HUES64 (cell line): ENCODE data around the gene TXNDC2.
"Not testable (repeated sequence)": the region's sequence is repeated elsewhere in the genome, so short reads cannot be mapped to it uniquely, and the experiment has no call there.

Experiments
- H3K27ac ChIP-seq: 2 replicates; pipeline ENCODE4 v1.7.0; 2013; ENCODE audit warnings: low read depth, low read length, inconsistent platforms
- H3K27me3 ChIP-seq: 2 replicates; pipeline ENCODE4 v1.6.1; 2013; ENCODE audit warnings: mild to moderate bottlenecking, low read length; ENCODE audit not compliant: insufficient read depth
- H3K36me3 ChIP-seq: 2 replicates; pipeline ENCODE4 v1.6.1; 2013; ENCODE audit warnings: mild to moderate bottlenecking, low read length; ENCODE audit not compliant: insufficient read depth
- H3K4me1 ChIP-seq: 2 replicates; pipeline ENCODE4 v1.6.1; 2013; ENCODE audit warnings: mild to moderate bottlenecking, low read length, moderate library complexity; ENCODE audit not compliant: insufficient read depth
- H3K4me3 ChIP-seq: 2 replicates; pipeline ENCODE4 v1.5.1; 2013; ENCODE audit warnings: mild to moderate bottlenecking, low read length, moderate library complexity
- H3K9ac ChIP-seq: 2 replicates; pipeline ENCODE4 v1.6.1; 2013; ENCODE audit warnings: mild to moderate bottlenecking, low read depth, low read length
- H3K9me3 ChIP-seq: 2 replicates; pipeline ENCODE4 v1.6.1; 2013; ENCODE audit warnings: low read depth, low read length; ENCODE audit not compliant: insufficient read depth
- WGBS: fragments of 150-250, 120-280 bp; methylation state at CpG from one replicate; pipeline ENCODE4 v1.1.7; 2013; ENCODE audit warnings: missing lambda C conversion rate; 5-methylcytosine and 5-hydroxymethylcytosine counted together

Gene TXNDC2

GRCh38 chr18:9902832-9903231, 17.1 kb downstream of the TXNDC2 start:
- 88% methylated on average over 10 of the region's 10 CpGs for WGBS
- Histone ChIP-seq H3K9ac (no peak overlapping the region), H3K4me1 (peaks cover 17% of the 10 kb centered on the region; the same call in 1 of the 2 replicates), H3K9me3 (no peaks in the 10 kb centered on the region), H3K27ac (no peak overlapping the region), H3K36me3 (no peaks in the 10 kb centered on the region), H3K4me3 (no peak overlapping the region), H3K27me3 (no peaks in the 10 kb centered on the region)

- Histone ChIP-seq H3K27ac (no peak overlapping the region), H3K4me1 (peaks cover 4% of the 10 kb centered on the region; the same call in 1 of the 2 replicates), H3K4me3 (no peak overlapping the region), H3K36me3 (no peaks in the 10 kb centered on the region), H3K9ac (no peak overlapping the region), H3K27me3 (no peaks in the 10 kb centered on the region), H3K9me3 (no peaks in the 10 kb centered on the region)
- 94% methylated on average over 5 of the region's 5 CpGs for WGBS
Observed at GRCh38 chr18:9905401-9905922, 19.7 kb downstream of the TXNDC2 start.

- H3K27ac ChIP-seq = no peak overlapping the region
- no peak overlapping the region for H3K4me3 ChIP-seq
- 94% methylated on average over 3 of the region's 3 CpGs for WGBS
- no peaks in the 10 kb centered on the region for H3K9me3 ChIP-seq
- H3K9ac ChIP-seq = no peak overlapping the region
- H3K27me3 ChIP-seq = no peaks in the 10 kb centered on the region
- no peaks in the 10 kb centered on the region for H3K36me3 ChIP-seq
- no peaks in the 10 kb centered on the region for H3K4me1 ChIP-seq
Observed at GRCh38 chr18:9906481-9906880, 20.7 kb downstream of the TXNDC2 start.

- Histone ChIP-seq H3K27me3 (no peaks in the 10 kb centered on the region), H3K4me3 (no peak overlapping the region), H3K27ac (no peak overlapping the region), H3K9ac (no peak overlapping the region), H3K9me3 (no peaks in the 10 kb centered on the region), H3K4me1 (no peaks in the 10 kb centered on the region), H3K36me3 (no peaks in the 10 kb centered on the region)
- WGBS = 92% methylated on average over 4 of the region's 4 CpGs
Observed at GRCh38 chr18:9907867-9908266, 22.1 kb downstream of the TXNDC2 start.

- H3K9ac ChIP-seq = no peak overlapping the region
- H3K9me3 ChIP-seq = no peaks in the 10 kb centered on the region
- no peaks in the 10 kb centered on the region for H3K36me3 ChIP-seq
- no peaks in the 10 kb centered on the region for H3K27me3 ChIP-seq
- no peaks in the 10 kb centered on the region for H3K4me1 ChIP-seq
- no peak overlapping the region for H3K27ac ChIP-seq
- no peak overlapping the region for H3K4me3 ChIP-seq
Observed at GRCh38 chr18:9910071-9910470, 24.3 kb downstream of the TXNDC2 start.

- Histone ChIP-seq H3K4me3 (no peak overlapping the region), H3K27ac (no peak overlapping the region), H3K9ac (no peak overlapping the region), H3K27me3 (no peaks in the 10 kb centered on the region), H3K4me1 (peaks cover 4% of the 10 kb centered on the region; the same call in 1 of the 2 replicates), H3K36me3 (no peaks in the 10 kb centered on the region), H3K9me3 (no peaks in the 10 kb centered on the region)
- 100% methylated on average over 1 of the region's 2 CpGs for WGBS
Observed at GRCh38 chr18:9910661-9911060, 24.9 kb downstream of the TXNDC2 start.

- H3K4me1 ChIP-seq = peaks cover 10% of the 10 kb centered on the region
- H3K27ac ChIP-seq = no peak overlapping the region
- no peak overlapping the region for H3K4me3 ChIP-seq
- H3K27me3 ChIP-seq = no peaks in the 10 kb centered on the region
- no peak overlapping the region for H3K9ac ChIP-seq
- H3K9me3 ChIP-seq = no peaks in the 10 kb centered on the region
- 95% methylated on average over 4 of the region's 5 CpGs for WGBS
- no peaks in the 10 kb centered on the region for H3K36me3 ChIP-seq
Observed at GRCh38 chr18:9911226-9911625, 25.5 kb downstream of the TXNDC2 start.

- peaks cover 18% of the 10 kb centered on the region for H3K4me1 ChIP-seq
- H3K27ac ChIP-seq, H3K27me3 ChIP-seq, H3K4me3 ChIP-seq, H3K36me3 ChIP-seq, H3K9me3 ChIP-seq, H3K9ac ChIP-seq: not testable (repeated sequence)
- 92% methylated on average over 1 of the region's 1 CpG for WGBS
Observed at GRCh38 chr18:9912285-9912684, 26.5 kb downstream of the TXNDC2 start.

- whole genome bisulfite sequencing = 12% methylated on average over 12 of the region's 12 CpGs
- peaks cover 25% of the 10 kb centered on the region for H3K4me1 ChIP-seq
- no peak overlapping the region for H3K27ac ChIP-seq
- H3K36me3 ChIP-seq = no peaks in the 10 kb centered on the region
- peak overlapping the region; percentile 95; the same call in 1 of the 2 replicates for H3K9ac ChIP-seq
- no peaks in the 10 kb centered on the region for H3K27me3 ChIP-seq
- no peaks in the 10 kb centered on the region for H3K9me3 ChIP-seq
- H3K4me3 ChIP-seq = peak overlapping the region; percentile 97
Observed at GRCh38 chr18:9913151-9913525, 27.4 kb downstream of the TXNDC2 start.

- no peaks in the 10 kb centered on the region for H3K36me3 ChIP-seq
- no peaks in the 10 kb centered on the region for H3K27me3 ChIP-seq
- under 1% methylated on average over 87 of the region's 87 CpGs for WGBS
- H3K27ac ChIP-seq = peak within 1 kb of the TSS; percentile 95
- peak within 1 kb of the TSS; percentile 95 for H3K9ac ChIP-seq
- H3K4me3 ChIP-seq = peak within 1 kb of the TSS; percentile 97
- H3K4me1 ChIP-seq = peaks cover 31% of the 10 kb centered on the region
- H3K9me3 ChIP-seq = no peaks in the 10 kb centered on the region
Observed at GRCh38 chr18:9913526-9914333, 28.0 kb downstream of the TXNDC2 start, which contains the start of gene VAPA. VAPA (plus strand) TSS chr18:9914016; CDS start chr18:9914257, 241 bp downstream.

GRCh38 chr18:9914334-9914583, 28.5 kb downstream of the TXNDC2 start:
- Histone ChIP-seq H3K4me1 (peaks cover 35% of the 10 kb centered on the region), H3K4me3 (peak overlapping the region; percentile 97), H3K27me3 (no peaks in the 10 kb centered on the region), H3K27ac (peak overlapping the region; percentile 95), H3K36me3 (no peaks in the 10 kb centered on the region), H3K9me3 (no peaks in the 10 kb centered on the region), H3K9ac (peak overlapping the region; percentile 95)
- WGBS = 0% methylated on average over 35 of the region's 35 CpGs
